Skin of body (tissue), 2 donors: ENCODE results near the gene PIN1. TPM values are rescaled to one million over a fixed set of nuclear protein-coding genes. Genes with fewer than 3 reads are reported as not detected.
"Not testable (repeated sequence)": the region's sequence is repeated elsewhere in the genome, so short reads cannot be mapped to it uniquely, and the experiment has no call there.

ENCODE experiments used
- DNase-seq: peaks from one replicate; lab custom pipeline; 2025; lab: John Stamatoyannopoulos, UW
- total RNA-seq: library from RNA; depleted of rRNA; stranded (reverse); fragments of >200 nt; gene quantifications from one replicate; pipeline ENCODE4 v1.2.3, GENCODE V29; 2014

PIN1 gene
- 35.6 TPM for total RNA-seq

GRCh38 chr19:9834726-9835506 is at the start of gene PIN1:
PIN1 (plus strand) TSS chr19:9835318; CDS start chr19:9835345, 27 bp downstream.
- DNase-seq, result peak; percentile 99

GRCh38 chr19:9785367-9786331 is 49.5 kb upstream of the PIN1 start:
- peak; percentile 98 for DNase-seq

GRCh38 chr19:9786342-9786741 is 48.8 kb upstream of the PIN1 start:
- DNase-seq, result no peak

- no peak for DNase-seq
Observed at GRCh38 chr19:9786819-9787218, 48.3 kb upstream of the PIN1 start.

GRCh38 chr19:9788604-9789003 is 46.5 kb upstream of the PIN1 start:
- not testable (repeated sequence) for DNase-seq

- DNase-seq, result no peak
Observed at GRCh38 chr19:9789066-9789465, 46.1 kb upstream of the PIN1 start.

- DNase-seq, result not testable (repeated sequence)
Observed at GRCh38 chr19:9789579-9789978, 45.5 kb upstream of the PIN1 start.

GRCh38 chr19:9791073-9791367 is 44.1 kb upstream of the PIN1 start:
- not testable (repeated sequence) for DNase-seq

GRCh38 chr19:9791552-9792205 is 43.4 kb upstream of the PIN1 start:
- peak; percentile 95 for DNase-seq

- peak; percentile 98 for DNase-seq
Observed at GRCh38 chr19:9792206-9793070, 42.7 kb upstream of the PIN1 start.

GRCh38 chr19:9793071-9793591 is 42.0 kb upstream of the PIN1 start:
- peak; percentile 34 for DNase-seq

- DNase-seq, result peak; percentile 81
Observed at GRCh38 chr19:9796113-9796773, 38.9 kb upstream of the PIN1 start.

GRCh38 chr19:9797871-9798270 is 37.2 kb upstream of the PIN1 start:
- DNase-seq, result no peak

GRCh38 chr19:9799162-9799561 is 36.0 kb upstream of the PIN1 start:
- no peak for DNase-seq

- DNase-seq, result no peak
Observed at GRCh38 chr19:9801976-9802375, 33.1 kb upstream of the PIN1 start.

GRCh38 chr19:9806803-9807202 is 28.3 kb upstream of the PIN1 start:
- DNase-seq, result no peak

GRCh38 chr19:9808855-9809824 is 26.0 kb upstream of the PIN1 start:
- no peak for DNase-seq

GRCh38 chr19:9811139-9811538 is 24.0 kb upstream of the PIN1 start:
- DNase-seq, result no peak

GRCh38 chr19:9818175-9818733 is 16.9 kb upstream of the PIN1 start:
- no peak for DNase-seq
